GM12892 (cell line): ENCODE results near the gene TBX5.

ENCODE experiments used
- POLR2A ChIP-seq: IDR thresholded peaks from 2 replicates; pipeline ENCODE4 v1.6.1; 2011; ENCODE audit warnings: low read depth, low read length, control low read depth
- POLR2AphosphoS5 ChIP-seq: IDR thresholded peaks from 2 replicates; pipeline ENCODE4 v1.6.1; 2011; ENCODE audit warnings: low read depth, low read length, control low read depth

- TF ChIP-seq POLR2A (no peak), POLR2AphosphoS5 (no peak)
Observed at GRCh38 chr12:114420944-114421335, 15.0 kb upstream of the TBX5 start.
